Kidney epithelial cell (primary cell): ENCODE results near the gene KRT13. TPM values are rescaled to one million over a fixed set of nuclear protein-coding genes. Genes with fewer than 3 reads are reported as not detected.

Experiments
- DNase-seq: peaks from one replicate; pipeline ENCODE4 v3.0.0-alpha.2; 2010; ENCODE audit warnings: low read depth
- H3K27me3 ChIP-seq: 2 replicates; pipeline ENCODE4 v1.6.0; 2011; ENCODE audit warnings: low read length; ENCODE audit not compliant: control insufficient read depth, insufficient read depth
- H3K36me3 ChIP-seq: 2 replicates; pipeline ENCODE4 v1.5.1; 2011; ENCODE audit warnings: low read length; ENCODE audit not compliant: control insufficient read depth, insufficient read depth
- H3K4me3 ChIP-seq: 2 replicates; pipeline ENCODE4 v1.5.1; 2011; ENCODE audit warnings: low read depth, mild to moderate bottlenecking, control low read depth, low read length
- total RNA-seq: library from RNA; depleted of rRNA; stranded (reverse); fragments of >200 nt; gene quantifications from 2 replicates; pipeline ENCODE4 v1.2.3, GENCODE V29; 2015
- TF ChIP-seq, protein P1 (sequence below): IDR thresholded peaks from 2 replicates; pipeline ENCODE4 v1.5.1; 2011; ENCODE audit warnings: mild to moderate bottlenecking, moderate library complexity, low read length, control low read depth, inconsistent platforms; ENCODE audit not compliant: insufficient read depth, poor library complexity, severe bottlenecking

Gene KRT13
- total RNA-seq, 1 donor from 2014 or later = not detected

DNA sequence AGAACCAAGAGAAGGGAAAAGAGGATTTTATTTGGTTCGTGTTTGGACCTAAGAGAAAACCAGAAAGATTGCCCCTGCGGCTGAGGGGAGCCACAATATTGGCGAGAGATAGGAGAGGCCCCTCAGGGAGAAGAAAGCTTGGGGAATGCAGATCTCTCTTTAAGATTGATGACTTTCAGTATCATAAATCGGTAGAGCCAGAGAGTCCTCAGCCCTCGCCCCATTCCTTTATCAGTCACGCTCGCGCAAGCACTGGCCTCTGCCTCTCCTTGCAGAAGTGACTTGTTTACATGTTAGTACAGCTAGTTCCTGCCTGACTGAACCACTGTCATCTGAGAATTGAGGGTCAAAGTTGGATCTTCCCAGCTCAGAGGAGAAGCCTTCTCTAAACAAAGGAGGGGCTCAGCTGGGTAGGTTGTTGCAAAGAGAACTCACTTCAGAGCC is 44.2 kb upstream of the KRT13 start:
- DNase-seq = no peak
- Histone ChIP-seq H3K4me3 (no peak overlapping the region), H3K27me3 (no peaks in the 10 kb centered on the region), H3K36me3 (no peaks in the 10 kb centered on the region)
- TF ChIP-seq, protein P1, sequence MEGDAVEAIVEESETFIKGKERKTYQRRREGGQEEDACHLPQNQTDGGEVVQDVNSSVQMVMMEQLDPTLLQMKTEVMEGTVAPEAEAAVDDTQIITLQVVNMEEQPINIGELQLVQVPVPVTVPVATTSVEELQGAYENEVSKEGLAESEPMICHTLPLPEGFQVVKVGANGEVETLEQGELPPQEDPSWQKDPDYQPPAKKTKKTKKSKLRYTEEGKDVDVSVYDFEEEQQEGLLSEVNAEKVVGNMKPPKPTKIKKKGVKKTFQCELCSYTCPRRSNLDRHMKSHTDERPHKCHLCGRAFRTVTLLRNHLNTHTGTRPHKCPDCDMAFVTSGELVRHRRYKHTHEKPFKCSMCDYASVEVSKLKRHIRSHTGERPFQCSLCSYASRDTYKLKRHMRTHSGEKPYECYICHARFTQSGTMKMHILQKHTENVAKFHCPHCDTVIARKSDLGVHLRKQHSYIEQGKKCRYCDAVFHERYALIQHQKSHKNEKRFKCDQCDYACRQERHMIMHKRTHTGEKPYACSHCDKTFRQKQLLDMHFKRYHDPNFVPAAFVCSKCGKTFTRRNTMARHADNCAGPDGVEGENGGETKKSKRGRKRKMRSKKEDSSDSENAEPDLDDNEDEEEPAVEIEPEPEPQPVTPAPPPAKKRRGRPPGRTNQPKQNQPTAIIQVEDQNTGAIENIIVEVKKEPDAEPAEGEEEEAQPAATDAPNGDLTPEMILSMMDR = no peak

DNA sequence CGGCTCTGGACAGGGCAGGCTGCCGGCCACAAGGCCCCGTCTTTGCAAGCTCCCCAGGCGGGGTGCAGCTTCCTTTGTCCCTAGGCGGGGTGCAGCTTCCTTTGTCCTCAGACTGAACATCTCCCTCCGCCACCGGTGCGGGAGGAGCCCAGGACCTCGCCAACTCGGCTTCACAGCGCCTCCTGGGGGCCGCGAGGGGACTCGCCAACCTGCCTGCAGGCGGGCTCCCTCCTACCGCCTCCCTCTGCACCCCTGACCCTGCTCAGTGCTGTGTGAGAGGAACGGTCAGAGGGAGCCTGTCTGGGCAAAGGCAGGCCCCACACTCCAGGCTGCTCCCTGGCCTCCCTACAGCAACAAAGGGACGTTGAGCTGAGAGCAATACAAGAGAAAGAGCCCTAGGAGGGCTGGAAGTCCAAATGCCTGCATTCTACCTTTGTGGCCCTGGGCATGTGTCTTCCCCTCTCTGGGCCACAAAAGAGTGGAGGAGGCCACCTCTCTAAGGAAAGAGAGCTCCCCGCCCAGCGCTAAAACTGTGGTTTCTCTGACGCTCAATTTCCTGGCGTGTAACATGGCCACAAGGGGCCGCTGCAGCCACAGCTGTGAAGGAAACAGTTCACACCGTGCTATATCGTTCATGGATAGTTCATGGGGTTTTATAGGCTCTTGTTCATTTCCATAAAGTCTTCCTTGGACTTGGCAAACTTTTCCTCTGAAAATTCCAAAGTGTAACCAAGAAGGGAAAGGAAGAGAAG is 43.6 kb upstream of the KRT13 start:
- Histone ChIP-seq H3K36me3 (no peaks in the 10 kb centered on the region), H3K27me3 (no peaks in the 10 kb centered on the region), H3K4me3 (no peak overlapping the region)
- TF ChIP-seq, protein P1 = peak; percentile 92
- DNase-seq = no peak

DNA sequence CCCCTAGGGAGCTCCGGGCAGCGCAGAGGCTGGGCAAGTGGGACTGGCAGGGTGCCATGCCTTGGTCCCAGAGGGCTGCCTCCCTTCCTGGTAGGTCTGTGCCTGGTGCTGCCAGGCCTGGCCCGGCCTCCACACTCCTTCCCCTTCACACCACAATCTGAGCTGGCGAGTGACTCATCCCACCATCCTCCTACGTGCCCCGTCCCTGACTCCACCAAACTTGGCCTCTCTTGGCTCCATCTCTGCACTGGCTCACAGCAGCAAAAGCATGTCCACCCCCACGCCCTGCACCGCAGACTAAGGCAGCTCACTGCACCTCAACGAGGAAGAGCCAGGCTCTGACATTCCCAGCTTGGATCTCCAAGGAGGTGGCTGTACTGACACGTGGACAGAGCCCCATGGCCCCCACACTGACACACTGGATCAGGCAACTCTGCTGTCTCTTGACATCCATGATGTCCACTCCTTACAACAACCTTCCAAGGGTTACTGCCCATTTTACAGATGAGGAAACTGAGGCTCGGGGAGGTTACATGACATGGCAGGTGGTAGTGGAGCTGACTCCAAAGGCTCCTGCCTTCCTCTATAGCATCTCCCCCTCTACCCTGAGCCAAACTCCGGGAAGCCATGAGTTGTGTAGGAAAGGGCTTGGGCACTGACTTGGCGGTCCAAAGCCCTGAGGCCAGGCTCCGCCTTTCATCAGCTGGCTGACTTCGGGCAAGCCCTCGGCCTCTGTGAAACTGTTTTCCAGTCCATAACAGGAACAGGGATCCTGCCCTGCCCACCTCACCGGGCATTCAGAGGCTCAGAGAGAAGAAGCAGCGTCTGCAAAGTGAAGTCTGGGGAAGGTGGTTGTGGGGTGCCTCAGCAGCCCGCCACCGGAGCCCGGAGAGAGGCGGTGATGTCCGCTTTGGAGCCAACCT is 42.8 kb upstream of the KRT13 start:
- Histone ChIP-seq H3K36me3 (no peaks in the 10 kb centered on the region), H3K27me3 (no peaks in the 10 kb centered on the region), H3K4me3 (no peak overlapping the region)
- DNase-seq = peak; percentile 97
- TF ChIP-seq, protein P1 = no peak

DNA sequence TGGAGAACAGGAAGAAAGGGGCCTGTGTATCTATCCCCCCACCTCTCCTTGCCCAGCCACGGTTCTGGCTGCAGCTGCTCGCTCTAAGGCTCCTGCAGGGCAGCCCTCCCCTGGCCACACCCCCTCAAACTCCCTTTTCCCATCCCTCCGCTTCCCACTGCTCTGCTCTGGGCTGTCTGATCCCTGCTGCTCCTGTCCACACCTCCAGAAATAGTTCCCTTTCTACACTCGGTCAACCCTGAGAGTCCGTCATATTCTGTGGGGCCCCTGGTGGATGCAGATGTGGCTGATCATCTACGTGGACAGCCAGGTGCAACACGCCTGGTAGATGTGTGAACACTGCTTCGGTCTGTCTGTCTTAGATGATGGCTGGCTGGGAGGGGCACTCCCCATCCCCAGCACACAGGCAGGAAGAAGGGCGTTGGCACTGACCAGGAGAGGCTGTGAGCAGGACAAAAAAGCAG is 42.0 kb upstream of the KRT13 start:
- no peak for DNase-seq
- TF ChIP-seq, protein P1 = no peak
- no peak overlapping the region for H3K4me3 ChIP-seq
- H3K36me3 ChIP-seq = no peaks in the 10 kb centered on the region
- no peaks in the 10 kb centered on the region for H3K27me3 ChIP-seq

DNA sequence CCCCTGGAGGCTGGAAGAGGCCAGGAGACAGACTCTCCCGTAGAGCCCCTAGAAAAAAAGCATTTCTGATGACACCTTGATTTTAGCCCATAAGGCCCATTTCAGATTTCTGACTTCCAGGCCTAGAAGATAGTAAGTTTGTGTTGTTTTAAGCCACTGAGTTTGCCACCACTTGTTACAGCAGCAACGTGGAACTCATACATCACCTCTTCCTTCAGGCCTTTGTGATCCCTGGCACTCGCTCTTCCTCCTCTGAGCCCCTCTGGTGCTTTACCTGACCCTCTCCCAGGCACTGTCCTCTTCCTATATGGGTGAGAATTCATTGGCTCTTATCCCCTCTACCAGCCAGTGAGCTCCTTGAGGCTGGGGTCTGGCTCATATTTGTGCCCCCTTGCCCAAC is 41.4 kb upstream of the KRT13 start:
- no peaks in the 10 kb centered on the region for H3K36me3 ChIP-seq
- no peaks in the 10 kb centered on the region for H3K27me3 ChIP-seq
- no peak overlapping the region for H3K4me3 ChIP-seq
- TF ChIP-seq, protein P1 = no peak
- DNase-seq = no peak
